NT2/D1 (cell line): ENCODE measurements around the gene TMEM94.

Experiments
- YY1 ChIP-seq: IDR thresholded peaks from 2 replicates; pipeline ENCODE4 v1.6.1; 2011; ENCODE audit not compliant: insufficient read length, insufficient read depth
- ZNF274 ChIP-seq: IDR thresholded peaks from 2 replicates; pipeline ENCODE4 v1.6.1; 2011; ENCODE audit warnings: mild to moderate bottlenecking, low read depth, low read length

DNA sequence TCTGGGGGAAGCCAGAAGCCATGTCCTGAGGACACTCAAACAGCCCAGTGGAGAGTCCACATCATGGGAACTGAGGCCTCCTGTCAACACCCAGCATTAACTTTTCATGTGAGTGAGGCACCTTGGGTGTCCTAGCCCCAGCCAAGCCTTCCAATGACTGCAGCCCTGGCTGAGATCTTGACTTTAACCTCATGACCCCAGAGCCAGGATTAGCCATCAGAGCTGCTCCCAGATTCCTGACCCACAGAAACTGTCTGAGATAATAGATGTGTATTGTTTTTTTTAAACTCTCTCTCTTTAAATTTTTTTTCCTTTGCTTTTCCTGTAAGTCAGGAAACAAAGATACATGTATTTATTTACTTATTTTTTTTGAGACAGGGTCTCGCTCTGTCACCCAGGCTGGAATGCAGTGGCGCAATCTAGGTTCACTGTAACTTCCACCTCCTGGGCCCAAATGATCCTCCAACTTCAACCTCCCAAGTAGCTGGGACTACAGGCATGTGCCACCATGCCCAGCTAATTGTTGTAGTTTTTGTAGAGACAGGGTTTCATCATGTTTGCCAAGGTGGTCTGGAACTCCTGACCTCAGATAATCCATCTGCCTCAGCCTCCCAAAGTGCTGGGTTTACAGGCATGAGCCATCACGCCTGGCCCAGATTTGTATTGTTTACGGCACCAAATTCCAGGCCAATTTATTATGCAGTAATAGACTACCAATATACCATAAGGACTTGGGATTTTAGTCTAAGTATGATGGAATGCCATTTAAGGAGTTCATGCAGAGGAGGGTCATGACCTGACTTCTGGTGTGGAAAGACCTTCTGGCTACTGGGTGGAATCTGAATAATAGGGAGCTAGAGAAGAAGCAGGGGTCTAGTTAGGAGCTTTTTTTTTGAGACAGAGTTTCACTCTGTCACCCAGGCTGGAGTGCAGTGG is 14.0 kb upstream of the TMEM94 start:
- TF ChIP-seq YY1 (no peak), ZNF274 (no peak)
